ENCODE results near the gene SAMD4A.

- TF ChIP-seq CTCF (IDR thresholded peaks at IDR 0.05) (no peak), POLR2A (IDR thresholded peaks at IDR 0.05) (no peak)
Measured at GRCh38 chr14:54785136-54785777, 218.3 kb downstream of the SAMD4A start.
